HEK293 (cell line): ENCODE data around the gene CBR4.
"Not testable (repeated sequence)": the region's sequence is repeated elsewhere in the genome, so short reads cannot be mapped to it uniquely, and the experiment has no call there.

Source experiments
- CTCF ChIA-PET: fragments of 350-600 bp; formaldehyde crosslinking; extraction: SDS; loops from one replicate; lab custom pipeline; 2021; ENCODE audit warnings: antibody characterized with exemption; lab: Yijun Ruan, JAX
- POLR2A ChIA-PET: fragments of 300-600 bp; formaldehyde crosslinking; extraction: SDS; loops from one replicate; lab custom pipeline; 2020; ENCODE audit warnings: antibody characterized with exemption, inconsistent platforms; lab: Yijun Ruan, JAX
- H3K27ac ChIP-seq: fragments of 200-500 bp; sonication (Bioruptor generic); 2 replicates; pipeline ENCODE4 v1.5.1; 2014; ENCODE audit warnings: low read depth, low read length, control low read depth, inconsistent platforms; ENCODE audit errors: extremely low read depth
- H3K36me3 ChIP-seq, 2 experiments: fragments of 200-500 bp in 1 of 2; sonication (Bioruptor generic) in 1 of 2; 1 replicate in 1 of 2; 2 replicates in 1 of 2; pipeline ENCODE4 v1.5.1; 2014 to 2017; ENCODE audit warnings: inconsistent platforms in 2 of 2, low read length in 2 of 2; ENCODE audit not compliant: control insufficient read depth in 2 of 2, insufficient read depth in 1 of 2
- H3K4me1 ChIP-seq: fragments of 200-500 bp; sonication (Bioruptor generic); 2 replicates; pipeline ENCODE4 v1.5.1; 2014; ENCODE audit warnings: mild to moderate bottlenecking, low read length, inconsistent platforms; ENCODE audit not compliant: control insufficient read depth, insufficient read depth
- H3K4me3 ChIP-seq: 2 replicates; pipeline ENCODE4 v1.5.1; 2011; ENCODE audit warnings: low read depth, mild to moderate bottlenecking, control low read depth, low read length, moderate library complexity
- H3K9me3 ChIP-seq: fragments of 200-500 bp; sonication (Bioruptor generic); 2 replicates; pipeline ENCODE4 v1.5.1; 2014; ENCODE audit warnings: low read depth, low read length, inconsistent platforms; ENCODE audit not compliant: control insufficient read depth, insufficient read depth
- HOXC10 ChIP-seq: sonication (generic); formaldehyde crosslinking; IDR thresholded peaks from 2 replicates; pipeline ENCODE4 v1.8.1; 2023; ENCODE audit warnings: mild to moderate bottlenecking, missing genetic modification reagents
- KLF7 ChIP-seq: fragments of 450-650 bp; formaldehyde crosslinking; IDR thresholded peaks from 2 replicates; pipeline ENCODE4 v1.5.1; 2016; ENCODE audit warnings: missing biosample characterization, missing genetic modification characterization, borderline replicate concordance
- OVOL3 ChIP-seq: fragments of 450-650 bp; formaldehyde crosslinking; IDR thresholded peaks from 2 replicates; pipeline ENCODE4 v1.5.1; 2016; ENCODE audit warnings: missing biosample characterization, missing genetic modification characterization
- REST ChIP-seq: fragments of 450-650 bp; formaldehyde crosslinking; IDR thresholded peaks from 2 replicates; pipeline ENCODE4 v1.5.1; 2016; ENCODE audit warnings: missing biosample characterization, missing genetic modification characterization
- SCRT1 ChIP-seq: fragments of 450-650 bp; formaldehyde crosslinking; IDR thresholded peaks from 2 replicates; pipeline ENCODE4 v1.5.1; 2016; ENCODE audit warnings: missing biosample characterization, missing genetic modification characterization, borderline replicate concordance
- SETDB1 ChIP-seq: IDR thresholded peaks from one replicate; pipeline ENCODE4 v1.6.1; 2017; ENCODE audit warnings: mild to moderate bottlenecking, low read length, moderate library complexity, mixed read lengths; ENCODE audit not compliant: insufficient read length
- TCF7L2 ChIP-seq: IDR thresholded peaks from 2 replicates; pipeline ENCODE4 v1.6.1; 2011; ENCODE audit warnings: low read depth, mild to moderate bottlenecking, inconsistent platforms, low read length, moderate library complexity, borderline replicate concordance
- TRIM28 ChIP-seq: IDR thresholded peaks from 2 replicates; pipeline ENCODE4 v1.6.1; 2011; ENCODE audit warnings: low read length, control low read depth, borderline replicate concordance
- TSHZ1 ChIP-seq: fragments of 450-650 bp; formaldehyde crosslinking; IDR thresholded peaks from 2 replicates; pipeline ENCODE4 v1.5.1; 2016; ENCODE audit warnings: missing biosample characterization, missing genetic modification characterization, borderline replicate concordance
- ZBTB8A ChIP-seq: fragments of 450-650 bp; formaldehyde crosslinking; IDR thresholded peaks from 2 replicates; pipeline ENCODE4 v1.5.1; 2016; ENCODE audit warnings: missing biosample characterization, missing genetic modification characterization
- ZNF112 ChIP-seq: fragments of 450-650 bp; formaldehyde crosslinking; IDR thresholded peaks from 2 replicates; pipeline ENCODE4 v1.5.0; 2017; ENCODE audit warnings: missing biosample characterization, missing genetic modification characterization
- ZNF157 ChIP-seq: fragments of 450-650 bp; formaldehyde crosslinking; IDR thresholded peaks from 2 replicates; pipeline ENCODE4 v1.5.1; 2016; ENCODE audit warnings: missing biosample characterization, missing genetic modification characterization
- ZNF391 ChIP-seq: fragments of 450-650 bp; formaldehyde crosslinking; IDR thresholded peaks from 2 replicates; pipeline ENCODE4 v1.5.1; 2016; ENCODE audit warnings: low read depth, missing biosample characterization, missing genetic modification characterization, borderline replicate concordance
- ZNF398 ChIP-seq: fragments of 450-650 bp; formaldehyde crosslinking; IDR thresholded peaks from 2 replicates; pipeline ENCODE4 v1.5.1; 2017; ENCODE audit warnings: missing biosample characterization, missing genetic modification characterization
- ZNF501 ChIP-seq: fragments of 450-650 bp; formaldehyde crosslinking; IDR thresholded peaks from 2 replicates; pipeline ENCODE4 v1.5.1; 2016; ENCODE audit warnings: missing biosample characterization, missing genetic modification characterization
- ZNF529 ChIP-seq: fragments of 450-650 bp; formaldehyde crosslinking; IDR thresholded peaks from 2 replicates; pipeline ENCODE4 v1.5.1; 2017; ENCODE audit warnings: missing genetic modification characterization, missing biosample characterization; ENCODE audit not compliant: insufficient replicate concordance

Gene CBR4

GRCh38 chr4:168993714-168994510, 16.1 kb downstream of the CBR4 start:
- POLR2A ChIA-PET = interaction anchor here (1.0 kb wide), 1 partner anchor 16 kb away, joined by 3 read pairs; the partner anchor contains the start of gene CBR4
- CTCF ChIA-PET = no interaction called here

GRCh38 chr4:168992952-168993482, 17.0 kb downstream of the CBR4 start:
- CTCF ChIA-PET = not testable (repeated sequence)
- POLR2A ChIA-PET = interaction anchor here (0.7 to 1.0 kb wide), 2 partner anchors 17 to 35 kb away, joined by 3 read pairs; partner anchors contain the start of gene CBR4

More at GRCh38 chr4:168993714-168994510, 16.1 kb downstream of the CBR4 start:
- Histone ChIP-seq H3K4me3 (no peak overlapping the region), H3K9me3 (no peaks in the 10 kb centered on the region), H3K36me3 (peaks cover 7 to 58% of the 10 kb centered on the region in 2 experiments), H3K27ac (no peak overlapping the region), H3K4me1 (no peaks in the 10 kb centered on the region)
- TF ChIP-seq REST (tag by site-specific recombination) (no peak), OVOL3 (tag by site-specific recombination) (no peak), ZBTB8A (tag by site-specific recombination) (no peak), TCF7L2 (no peak), KLF7 (no peak), SCRT1 (no peak), ZNF112 (tag by site-specific recombination) (no peak), TSHZ1 (tag by site-specific recombination) (no peak), HOXC10 (CRISPR knock-in tag) (no peak), ZNF501 (tag by site-specific recombination) (no peak), ZNF157 (no peak)
- TF ChIP-seq, all 188 proteins: peak for 0

GRCh38 chr4:168981942-168982341, 28.1 kb downstream of the CBR4 start:
- H3K36me3 ChIP-seq = peaks cover 6 to 55% of the 10 kb centered on the region in 2 experiments; a peak in 1 of 3 replicates
- peak; percentile 66; the same call in 1 of the 2 replicates for TF ChIP-seq TRIM28
- TF ChIP-seq ZNF529 (tag by site-specific recombination) = peak; percentile 91
- TF ChIP-seq ZNF398 (tag by site-specific recombination) = no peak
- peak; percentile 93 for TF ChIP-seq SETDB1
- no peak for TF ChIP-seq ZNF391 (tag by site-specific recombination)
- H3K9me3 ChIP-seq = no peaks in the 10 kb centered on the region
- no peak overlapping the region for H3K27ac ChIP-seq
- ChIA-PET POLR2A (no interaction called here), CTCF (no interaction called here)
- no peak overlapping the region for H3K4me3 ChIP-seq
- no peaks in the 10 kb centered on the region for H3K4me1 ChIP-seq

More at GRCh38 chr4:168992952-168993482, 17.0 kb downstream of the CBR4 start:
- not testable (repeated sequence) for H3K9me3 ChIP-seq, H3K27ac ChIP-seq, H3K4me3 ChIP-seq, H3K4me1 ChIP-seq
- H3K36me3 ChIP-seq = peaks cover 7 to 56% of the 10 kb centered on the region in 2 experiments
